HepG2 (cell line): ENCODE results near the gene FCMR. TPM values are rescaled to one million over a fixed set of nuclear protein-coding genes. Genes with fewer than 3 reads are reported as not detected.

Experiments
- ATAC-seq: fragments of 200-7000 bp; cut with Tn5 transposase; 3 replicates; pipeline ENCODE4 v1.9.1; 2020; ENCODE audit warnings: mild to moderate bottlenecking, moderate library complexity
- BruUV-seq: library from RNA; stranded (reverse); fragments of 400-500 nt; replicated peaks from 2 replicates; lab custom pipeline; 2021; lab: Mats Ljungman, UMichigan
- CTCF ChIA-PET: fragments of 300-600 bp; formaldehyde crosslinking; extraction: SDS; loops from one replicate; lab custom pipeline; 2021; ENCODE audit warnings: low total read pairs, inconsistent platforms, low intra/inter-chr PET ratio; lab: Yijun Ruan, JAX
- POLR2A ChIA-PET: fragments of 350-600 bp; sonication (Branson Sonifier 250); formaldehyde crosslinking; loops from one replicate; lab custom pipeline; 2020; ENCODE audit warnings: antibody characterized with exemption, inconsistent platforms; lab: Yijun Ruan, JAX
- DNase-seq: peaks from one replicate; pipeline ENCODE4 v3.0.0-alpha.2; 2015; ENCODE audit warnings: low spot score
- FAIRE-seq: peaks from 3 replicates; lab custom pipeline; 2011; peaks lifted over from hg19 to GRCh38; lab: Jason Lieb, UNC
- H2AFZ ChIP-seq: one replicate; pipeline ENCODE4 v1.6.1; 2011; ENCODE audit warnings: low read length, inconsistent platforms
- H3K27ac ChIP-seq: fragments of 300-600 bp; 3 replicates; pipeline ENCODE4 v1.8.0; 2011; ENCODE audit warnings: mixed run types, mild to moderate bottlenecking, mixed read lengths, low read length, inconsistent platforms; ENCODE audit not compliant: insufficient read depth; ENCODE audit errors: extremely low read length
- H3K27me3 ChIP-seq, 2 experiments: fragments of 200-600 bp in 1 of 2; 2 replicates in 1 of 2; 3 replicates in 1 of 2; pipeline versions ENCODE4 v1.6.0 to v1.8.0; 2011; ENCODE audit warnings: low read length in 2 of 2, mild to moderate bottlenecking in 2 of 2, moderate library complexity in 2 of 2, inconsistent platforms in 1 of 2; ENCODE audit not compliant: insufficient read depth in 2 of 2, control insufficient read depth in 1 of 2
- H3K36me3 ChIP-seq, 2 experiments: fragments of 200-600 bp in 1 of 2; replicated peaks in 1 of 2; 2 replicates in 1 of 2; 3 replicates in 1 of 2; pipeline versions ENCODE4 v1.5.1 to v1.8.0; 2011; ENCODE audit warnings: low read length in 2 of 2, inconsistent platforms in 1 of 2; ENCODE audit not compliant: insufficient read depth in 2 of 2, control insufficient read depth in 1 of 2
- H3K4me1 ChIP-seq: 2 replicates; pipeline ENCODE4 v1.5.1; 2012; ENCODE audit warnings: low read length, inconsistent platforms; ENCODE audit not compliant: insufficient read depth
- H3K4me2 ChIP-seq: 2 replicates; pipeline ENCODE4 v1.6.0; 2011; ENCODE audit warnings: low read depth, low read length, inconsistent platforms
- H3K4me3 ChIP-seq, 3 experiments: fragments of 200-600 bp in 1 of 3; sonication (generic), shearing (Covaris generic) in 1 of 3; replicated peaks in 1 of 3; 2 replicates each; pipeline ENCODE4 v1.5.1; 2011 to 2016; ENCODE audit warnings: low read length in 3 of 3, inconsistent platforms in 2 of 3, low read depth in 2 of 3, mild to moderate bottlenecking in 2 of 3, control low read depth in 1 of 3, mixed read lengths in 1 of 3; ENCODE audit not compliant: insufficient read depth in 1 of 3
- H3K79me2 ChIP-seq: one replicate; pipeline ENCODE4 v1.6.1; 2011; ENCODE audit warnings: low read length, inconsistent platforms; ENCODE audit not compliant: insufficient read depth
- H3K9ac ChIP-seq: 2 replicates; pipeline ENCODE4 v1.6.0; 2011; ENCODE audit warnings: mild to moderate bottlenecking, low read depth, low read length, inconsistent platforms; ENCODE audit not compliant: insufficient read depth
- H3K9me3 ChIP-seq: 2 replicates; pipeline ENCODE4 v1.5.1; 2012; ENCODE audit warnings: mild to moderate bottlenecking, low read length
- H4K20me1 ChIP-seq: 2 replicates; pipeline ENCODE4 v1.6.0; 2011; ENCODE audit warnings: inconsistent platforms, mild to moderate bottlenecking, low read length, moderate library complexity; ENCODE audit not compliant: insufficient read depth
- AHR ChIP-seq: IDR thresholded peaks from 2 replicates; pipeline ENCODE4 v1.6.1; 2018; ENCODE audit warnings: missing genetic modification reagents, missing compliant biosample characterization
- ATF3 ChIP-seq: sonication (generic); formaldehyde crosslinking; IDR thresholded peaks from 2 replicates; pipeline ENCODE4 v1.4.0; 2020; ENCODE audit warnings: missing genetic modification reagents
- ATM ChIP-seq: fragments of 450-650 bp; IDR thresholded peaks from 2 replicates; pipeline ENCODE4 v1.7.1; 2017; ENCODE audit warnings: mild to moderate bottlenecking, borderline replicate concordance
- BCL6 ChIP-seq: IDR thresholded peaks from 2 replicates; pipeline ENCODE4 v1.6.1; 2016; ENCODE audit warnings: missing genetic modification reagents, missing compliant biosample characterization
- CEBPG ChIP-seq: IDR thresholded peaks from 2 replicates; pipeline ENCODE4 v1.6.1; 2016
- FLYWCH1 ChIP-seq: sonication (generic); formaldehyde crosslinking; IDR thresholded peaks from 2 replicates; pipeline ENCODE4 v1.8.1; 2023; ENCODE audit warnings: mild to moderate bottlenecking, missing genetic modification reagents
- HNF4G ChIP-seq, 2 experiments: sonication (generic) in 1 of 2; formaldehyde crosslinking in 1 of 2; IDR thresholded peaks; 2 replicates each; pipeline versions ENCODE4 v1.4.0 to v1.6.1; 2011 to 2020; ENCODE audit warnings: borderline replicate concordance in 2 of 2, low read depth in 2 of 2, mild to moderate bottlenecking in 2 of 2, low read length in 1 of 2, missing genetic modification reagents in 1 of 2, moderate library complexity in 1 of 2
- KAT2B ChIP-seq: fragments of 150-350 bp; IDR thresholded peaks from 2 replicates; pipeline ENCODE4 v1.6.1; 2014; ENCODE audit warnings: low read depth, low read length, borderline replicate concordance
- LCORL ChIP-seq, 2 experiments: fragments of 450-650 bp in 1 of 2; sonication (generic) in 1 of 2; formaldehyde crosslinking in 1 of 2; IDR thresholded peaks; 2 replicates each; pipeline versions ENCODE4 v1.5.0 to v1.6.1; 2017 to 2020; ENCODE audit warnings: antibody characterized with exemption in 1 of 2, missing genetic modification reagents in 1 of 2
- NCOR1 ChIP-seq: fragments of 200-600 bp; sonication (generic); IDR thresholded peaks from 2 replicates; pipeline ENCODE4 v1.7.0; 2017; ENCODE audit warnings: antibody characterized with exemption, low read length, borderline replicate concordance
- NR2F6 ChIP-seq, 2 experiments: IDR thresholded peaks; 2 replicates each; pipeline ENCODE4 v1.6.1; 2016; ENCODE audit warnings: antibody characterized with exemption in 1 of 2, mild to moderate bottlenecking in 1 of 2
- PAWR ChIP-seq: sonication (generic); formaldehyde crosslinking; IDR thresholded peaks from 2 replicates; pipeline ENCODE4 v1.4.0; 2020; ENCODE audit warnings: missing genetic modification reagents, mild to moderate bottlenecking, borderline replicate concordance
- SATB2 ChIP-seq: sonication (generic); formaldehyde crosslinking; IDR thresholded peaks from 2 replicates; pipeline ENCODE4 v1.5.0; 2020; ENCODE audit warnings: missing genetic modification reagents
- ZFAT ChIP-seq: sonication (generic); formaldehyde crosslinking; conservative IDR thresholded peaks from 2 replicates; pipeline ENCODE4 v1.8.1; 2023; ENCODE audit warnings: missing genetic modification reagents, inconsistent platforms
- ZNF333 ChIP-seq: sonication (generic); formaldehyde crosslinking; IDR thresholded peaks from 2 replicates; pipeline ENCODE4 v1.4.0; 2020; ENCODE audit warnings: mild to moderate bottlenecking, missing genetic modification reagents, borderline replicate concordance
- ZNF543 ChIP-seq: sonication (generic); formaldehyde crosslinking; IDR thresholded peaks from 2 replicates; pipeline ENCODE4 v1.4.0; 2020; ENCODE audit warnings: mild to moderate bottlenecking, missing genetic modification reagents
- ZNF687 ChIP-seq: sonication (generic); formaldehyde crosslinking; IDR thresholded peaks from 2 replicates; pipeline ENCODE4 v1.5.1; 2020; ENCODE audit warnings: mild to moderate bottlenecking, missing genetic modification reagents, moderate library complexity
- ZNF772 ChIP-seq: sonication (generic); formaldehyde crosslinking; IDR thresholded peaks from 2 replicates; pipeline ENCODE4 v1.5.0; 2020; ENCODE audit warnings: mild to moderate bottlenecking, missing genetic modification reagents
- ZNF776 ChIP-seq: sonication (generic); formaldehyde crosslinking; IDR thresholded peaks from 2 replicates; pipeline ENCODE4 v1.4.0; 2020; ENCODE audit warnings: mild to moderate bottlenecking, missing genetic modification reagents
- ZNF891 ChIP-seq: sonication (generic); formaldehyde crosslinking; IDR thresholded peaks from 2 replicates; pipeline ENCODE4 v1.5.0; 2020; ENCODE audit warnings: mild to moderate bottlenecking, missing genetic modification reagents
- ZUFSP ChIP-seq: sonication (generic); formaldehyde crosslinking; IDR thresholded peaks from 2 replicates; pipeline ENCODE4 v1.9.0; 2021; ENCODE audit warnings: missing genetic modification reagents, mild to moderate bottlenecking, borderline replicate concordance
- WGBS: methylation state at CpG from one replicate; pipeline ENCODE4 v1.1.6; 2017; ENCODE audit warnings: low lambda C conversion rate; 5-methylcytosine and 5-hydroxymethylcytosine counted together
- in situ Hi-C: cut with HindIII; loops from 2 replicates; pipeline ENCODE4 v1.10.0; 2017; ENCODE audit warnings: low pct_unique_long_range_greater_than_20kb; ENCODE audit not compliant: extremely low pct_ligation_motif_present
- intact Hi-C: fragments of 100-400 bp; cut with micrococcal nuclease; formaldehyde crosslinking; loops from one replicate; pipeline ENCODE4 v1.10.0; 2022; ENCODE audit not compliant: unreplicated experiment
- polyA plus RNA-seq, 8 experiments: library from polyadenylated mRNA; depleted of rRNA in 3 of 8; stranded (reverse) in 7 of 8; unstranded in 1 of 8; fragments of >200 nt; fragmentation: Illumina TruSeq in 4 of 8; extraction: Trizol in 4 of 8; gene quantifications; 2 replicates each; pipeline versions ENCODE4 v1.2.1 to v1.2.3, GENCODE V29; 2011 to 2016; ENCODE audit warnings: low read depth in 4 of 8, missing spikeins in 1 of 8, mixed read lengths in 1 of 8; ENCODE audit not compliant: insufficient read depth in 1 of 8
- total RNA-seq, 5 experiments: library from RNA; depleted of rRNA; stranded (reverse); fragments of >200 nt; fragmentation: Illumina TruSeq; extraction: Trizol; gene quantifications; 2 replicates each; pipeline ENCODE4 v1.2.3, GENCODE V29; 2016; ENCODE audit warnings: low read depth in 1 of 5

FCMR gene
- total and polyA plus RNA-seq, 2 of the 13 experiments (the other 11 are each of a cell fraction or from before 2014, with no cell fraction given) = not detected

GRCh38 chr1:206957639-206958038, 35.9 kb upstream of the FCMR start:
- POLR2A ChIA-PET = no interaction called here
- CTCF ChIA-PET = no interaction called here
- in situ Hi-C loops = no loop called here
- TF ChIP-seq ZNF687 (no peak), PAWR (CRISPR knock-in tag) (no peak), HNF4G (IDR thresholded peaks at IDR 0.05; ENCODE audit: borderline replicate concordance, low read depth, low read length) (peak; percentile 6; the same call in 1 of the 2 replicates), HNF4G (CRISPR knock-in tag; IDR thresholded peaks at IDR 0.05; ENCODE audit: borderline replicate concordance, low read depth) (no peak), ZFAT (CRISPR knock-in tag) (no peak), AHR (CRISPR knock-in tag) (no peak), CEBPG (CRISPR knock-in tag) (no peak), KAT2B (no peak), ZNF772 (CRISPR knock-in tag) (no peak), ZNF543 (CRISPR knock-in tag) (no peak), ATM (no peak), LCORL (IDR thresholded peaks at IDR 0.05) (no peak), LCORL (CRISPR knock-in tag; IDR thresholded peaks at IDR 0.05) (no peak), NCOR1 (peak; percentile 32; the same call in 1 of the 2 replicates), ZNF333 (CRISPR knock-in tag) (no peak), ZUFSP (no peak), ZNF776 (CRISPR knock-in tag) (no peak), NR2F6 (IDR thresholded peaks at IDR 0.05) (peak; percentile 58), NR2F6 (CRISPR knock-in tag; IDR thresholded peaks at IDR 0.05) (peak; percentile 64), SATB2 (CRISPR knock-in tag) (no peak), ATF3 (CRISPR knock-in tag) (no peak), ZNF891 (CRISPR knock-in tag) (no peak), FLYWCH1 (CRISPR knock-in tag) (no peak), BCL6 (CRISPR knock-in tag) (peak; percentile 24; the same call in 1 of the 2 replicates)

More at GRCh38 chr1:206957639-206958038, 35.9 kb upstream of the FCMR start:
- Histone ChIP-seq H2AFZ (no peak overlapping the region), H3K4me2 (peak overlapping the region; percentile 20; the same call in 1 of the 2 replicates), H3K4me3 (no peak overlapping the region), H3K36me3 (no peaks in the 10 kb centered on the region), H3K9ac (no peak overlapping the region), H3K4me1 (peaks cover 79% of the 10 kb centered on the region), H3K27me3 (peaks cover 0 to 1% of the 10 kb centered on the region in 2 experiments; a peak in 1 of 5 replicates), H3K79me2 (no peaks in the 10 kb centered on the region), H3K27ac (no peak overlapping the region), H4K20me1 (no peaks in the 10 kb centered on the region), H3K9me3 (no peaks in the 10 kb centered on the region)
- DNase-seq (no peak), FAIRE-seq (no peak), ATAC-seq (no peak)
- intact Hi-C loops = no loop called here
- no TSS peak for BruUV-seq
- WGBS = 2% methylated on average over 5 of the region's 5 CpGs
